ENCODE measurements around the gene BRD3OS.
A peak's percentile ranks its signal among the peaks of the same experiment; 100 is the strongest.

Gene BRD3OS

GRCh38 chr9:133979921-133980863, 45.1 kb upstream of the BRD3OS start:
- peaks cover 0 to 6% (median 0%) of the 10 kb centered on the region in 5 donors for H3K27me3 ChIP-seq (ENCODE audit: control insufficient read depth in 5 of 5, insufficient read depth in 4 of 5, low read length in 5 of 5)
- H3K27ac ChIP-seq (ENCODE audit: low read depth, low read length) = no peak overlapping the region
- H3K36me3 ChIP-seq (ENCODE audit: control insufficient read depth in 5 of 5, insufficient read depth in 5 of 5, low read length in 5 of 5) = no peaks in the 10 kb centered on the region
- peak overlapping the region in 2 of 5 donors; percentile 52 to 60 for H3K4me3 ChIP-seq (ENCODE audit: low read depth in 1 of 5, low read length in 5 of 5)
- H3K9ac ChIP-seq (ENCODE audit: low read length in 5 of 5) = peak overlapping the region in 2 of 5 donors; percentile 1 to 26
- H3K4me1 ChIP-seq (ENCODE audit: control insufficient read depth in 5 of 5, insufficient read depth in 5 of 5, low read length in 5 of 5) = peaks cover 0 to 27% (median 18%) of the 10 kb centered on the region in 5 donors
- no peaks in the 10 kb centered on the region for H3K9me3 ChIP-seq (ENCODE audit: control insufficient read depth in 5 of 5, low read length in 5 of 5)

GRCh38 chr9:133980864-133981588, 44.3 kb upstream of the BRD3OS start:
- H3K4me1 ChIP-seq (ENCODE audit: control insufficient read depth in 5 of 5, insufficient read depth in 5 of 5, low read length in 5 of 5) = peaks cover 0 to 27% (median 18%) of the 10 kb centered on the region in 5 donors
- no peak overlapping the region for H3K27ac ChIP-seq (ENCODE audit: low read depth, low read length)
- no peak overlapping the region for H3K4me3 ChIP-seq (ENCODE audit: low read depth in 1 of 5, low read length in 5 of 5)
- H3K9ac ChIP-seq (ENCODE audit: low read length in 5 of 5) = no peak overlapping the region
- no peaks in the 10 kb centered on the region for H3K36me3 ChIP-seq (ENCODE audit: control insufficient read depth in 5 of 5, insufficient read depth in 5 of 5, low read length in 5 of 5)
- no peaks in the 10 kb centered on the region for H3K9me3 ChIP-seq (ENCODE audit: control insufficient read depth in 5 of 5, low read length in 5 of 5)
- H3K27me3 ChIP-seq (ENCODE audit: control insufficient read depth in 5 of 5, insufficient read depth in 4 of 5, low read length in 5 of 5) = peaks cover 0 to 6% (median 0%) of the 10 kb centered on the region in 5 donors

- Histone ChIP-seq H3K4me1 (ENCODE audit: control insufficient read depth in 5 of 5, insufficient read depth in 5 of 5, low read length in 5 of 5) (peaks cover 0 to 27% (median 18%) of the 10 kb centered on the region in 5 donors), H3K36me3 (ENCODE audit: control insufficient read depth in 5 of 5, insufficient read depth in 5 of 5, low read length in 5 of 5) (no peaks in the 10 kb centered on the region), H3K9ac (ENCODE audit: low read length in 5 of 5) (no peak overlapping the region), H3K27me3 (ENCODE audit: control insufficient read depth in 5 of 5, insufficient read depth in 4 of 5, low read length in 5 of 5) (peaks cover 0 to 6% (median 0%) of the 10 kb centered on the region in 5 donors), H3K4me3 (ENCODE audit: low read depth in 1 of 5, low read length in 5 of 5) (no peak overlapping the region), H3K27ac (ENCODE audit: low read depth, low read length) (no peak overlapping the region), H3K9me3 (ENCODE audit: control insufficient read depth in 5 of 5, low read length in 5 of 5) (no peaks in the 10 kb centered on the region)
These were observed 43.7 kb upstream of the BRD3OS start for GRCh38 chr9:133981589-133981957.

GRCh38 chr9:133981958-133982681, 43.2 kb upstream of the BRD3OS start:
- H3K27me3 ChIP-seq (ENCODE audit: control insufficient read depth in 5 of 5, insufficient read depth in 4 of 5, low read length in 5 of 5) = peaks cover 0 to 6% (median 0%) of the 10 kb centered on the region in 5 donors
- no peak overlapping the region for H3K27ac ChIP-seq (ENCODE audit: low read depth, low read length)
- H3K4me3 ChIP-seq (ENCODE audit: low read depth in 1 of 5, low read length in 5 of 5) = no peak overlapping the region
- no peaks in the 10 kb centered on the region for H3K9me3 ChIP-seq (ENCODE audit: control insufficient read depth in 5 of 5, low read length in 5 of 5)
- H3K9ac ChIP-seq (ENCODE audit: low read length in 5 of 5) = no peak overlapping the region
- no peaks in the 10 kb centered on the region for H3K36me3 ChIP-seq (ENCODE audit: control insufficient read depth in 5 of 5, insufficient read depth in 5 of 5, low read length in 5 of 5)
- H3K4me1 ChIP-seq (ENCODE audit: control insufficient read depth in 5 of 5, insufficient read depth in 5 of 5, low read length in 5 of 5) = peaks cover 0 to 27% (median 18%) of the 10 kb centered on the region in 5 donors

- Histone ChIP-seq H3K4me3 (ENCODE audit: low read depth in 1 of 5, low read length in 5 of 5) (no peak overlapping the region), H3K9me3 (ENCODE audit: control insufficient read depth in 5 of 5, low read length in 5 of 5) (no peaks in the 10 kb centered on the region), H3K4me1 (ENCODE audit: control insufficient read depth in 5 of 5, insufficient read depth in 5 of 5, low read length in 5 of 5) (peaks cover 0 to 27% (median 18%) of the 10 kb centered on the region in 5 donors), H3K9ac (ENCODE audit: low read length in 5 of 5) (no peak overlapping the region), H3K27me3 (ENCODE audit: control insufficient read depth in 5 of 5, insufficient read depth in 4 of 5, low read length in 5 of 5) (peaks cover 0 to 6% (median 0%) of the 10 kb centered on the region in 5 donors), H3K36me3 (ENCODE audit: control insufficient read depth in 5 of 5, insufficient read depth in 5 of 5, low read length in 5 of 5) (no peaks in the 10 kb centered on the region), H3K27ac (ENCODE audit: low read depth, low read length) (no peak overlapping the region)
These were observed 42.1 kb upstream of the BRD3OS start for GRCh38 chr9:133982971-133983720.

GRCh38 chr9:133986061-133986460, 39.2 kb upstream of the BRD3OS start:
- no peaks in the 10 kb centered on the region for H3K9me3 ChIP-seq (ENCODE audit: control insufficient read depth in 5 of 5, low read length in 5 of 5)
- peaks cover 0 to 18% (median 8%) of the 10 kb centered on the region in 5 donors for H3K4me1 ChIP-seq (ENCODE audit: control insufficient read depth in 5 of 5, insufficient read depth in 5 of 5, low read length in 5 of 5)
- H3K27ac ChIP-seq (ENCODE audit: low read depth, low read length) = no peak overlapping the region
- H3K9ac ChIP-seq (ENCODE audit: low read length in 5 of 5) = no peak overlapping the region
- H3K27me3 ChIP-seq (ENCODE audit: control insufficient read depth in 5 of 5, insufficient read depth in 4 of 5, low read length in 5 of 5) = peaks cover 0 to 2% (median 0%) of the 10 kb centered on the region in 5 donors
- no peak overlapping the region for H3K4me3 ChIP-seq (ENCODE audit: low read depth in 1 of 5, low read length in 5 of 5)
- no peaks in the 10 kb centered on the region for H3K36me3 ChIP-seq (ENCODE audit: control insufficient read depth in 5 of 5, insufficient read depth in 5 of 5, low read length in 5 of 5)

- Histone ChIP-seq H3K9ac (ENCODE audit: low read length in 5 of 5) (no peak overlapping the region), H3K9me3 (ENCODE audit: control insufficient read depth in 5 of 5, low read length in 5 of 5) (no peaks in the 10 kb centered on the region), H3K4me3 (ENCODE audit: low read depth in 1 of 5, low read length in 5 of 5) (no peak overlapping the region), H3K36me3 (ENCODE audit: control insufficient read depth in 5 of 5, insufficient read depth in 5 of 5, low read length in 5 of 5) (no peaks in the 10 kb centered on the region), H3K4me1 (ENCODE audit: control insufficient read depth in 5 of 5, insufficient read depth in 5 of 5, low read length in 5 of 5) (peaks cover 0 to 26% (median 11%) of the 10 kb centered on the region in 5 donors), H3K27ac (ENCODE audit: low read depth, low read length) (no peak overlapping the region), H3K27me3 (ENCODE audit: control insufficient read depth in 5 of 5, insufficient read depth in 4 of 5, low read length in 5 of 5) (peaks cover 0 to 2% (median 0%) of the 10 kb centered on the region in 5 donors)
These were observed 38.4 kb upstream of the BRD3OS start for GRCh38 chr9:133986774-133987445.

- no peak overlapping the region for H3K27ac ChIP-seq (ENCODE audit: low read depth, low read length)
- H3K36me3 ChIP-seq (ENCODE audit: control insufficient read depth in 5 of 5, insufficient read depth in 5 of 5, low read length in 5 of 5) = no peaks in the 10 kb centered on the region
- no peaks in the 10 kb centered on the region for H3K9me3 ChIP-seq (ENCODE audit: control insufficient read depth in 5 of 5, low read length in 5 of 5)
- no peak overlapping the region for H3K9ac ChIP-seq (ENCODE audit: low read length in 5 of 5)
- H3K4me1 ChIP-seq (ENCODE audit: control insufficient read depth in 5 of 5, insufficient read depth in 5 of 5, low read length in 5 of 5) = peaks cover 0 to 23% (median 12%) of the 10 kb centered on the region in 5 donors
- H3K4me3 ChIP-seq (ENCODE audit: low read depth in 1 of 5, low read length in 5 of 5) = no peak overlapping the region
- peaks cover 0 to 2% (median 0%) of the 10 kb centered on the region in 5 donors for H3K27me3 ChIP-seq (ENCODE audit: control insufficient read depth in 5 of 5, insufficient read depth in 4 of 5, low read length in 5 of 5)
These were observed 37.9 kb upstream of the BRD3OS start for GRCh38 chr9:133987446-133987788.
